Heart right ventricle (tissue), 16 donors: ENCODE measurements around the gene KSR2. TPM values are rescaled to one million over a fixed set of nuclear protein-coding genes. Genes with fewer than 3 reads are reported as not detected.

Experiments used
- ATAC-seq, 8 donors: fragments of 200-7000 bp; cut with Tn5 transposase; one replicate each; pipeline ENCODE4 v1.9.1; 2020; ENCODE audit warnings: mild to moderate bottlenecking in 8 of 8, moderate library complexity in 8 of 8, moderate number of reproducible peaks in 1 of 8
- DNase-seq, 2 donors: peaks; one replicate each; pipeline ENCODE4 v3.0.0-alpha.2; 2020
- H3K27ac ChIP-seq, 10 donors: fragments of 200-600 bp; sonication (generic) in 2 of 10; one replicate each; pipeline versions ENCODE4 v1.5.0 to v1.8.0; 2020 to 2022; ENCODE audit warnings: mild to moderate bottlenecking in 3 of 10
- H3K27me3 ChIP-seq, 7 donors: fragments of 200-600 bp; one replicate each; pipeline ENCODE4 v1.8.0; 2021 to 2022; ENCODE audit warnings: mild to moderate bottlenecking in 2 of 7
- H3K36me3 ChIP-seq, 9 donors: fragments of 200-600 bp; sonication (generic) in 1 of 9; one replicate each; pipeline versions ENCODE4 v1.5.0 to v1.8.0; 2020 to 2022; ENCODE audit warnings: mild to moderate bottlenecking in 2 of 9
- H3K4me1 ChIP-seq, 9 donors: fragments of 200-600 bp; sonication (generic) in 1 of 9; one replicate each; pipeline versions ENCODE4 v1.5.0 to v1.8.0; 2020 to 2022; ENCODE audit warnings: mild to moderate bottlenecking in 4 of 9
- H3K4me3 ChIP-seq, 10 donors: fragments of 200-600 bp; sonication (generic) in 2 of 10; one replicate each; pipeline versions ENCODE4 v1.5.0 to v1.8.0; 2020 to 2022; ENCODE audit warnings: mild to moderate bottlenecking in 7 of 10, moderate library complexity in 2 of 10
- H3K9me3 ChIP-seq, 11 donors: fragments of 200-600 bp in 10 of 11; sonication (generic) in 2 of 11; one replicate each; pipeline versions ENCODE4 v1.5.0 to v1.8.0; 2013 to 2022; ENCODE audit warnings: mild to moderate bottlenecking in 2 of 11, control low read depth in 1 of 11, moderate library complexity in 1 of 11
- CTCF ChIP-seq, 9 donors: fragments of 200-600 bp; sonication (generic) in 2 of 9; IDR thresholded peaks; one replicate each; pipeline versions ENCODE4 v1.5.0 to v1.8.0; 2021 to 2022; ENCODE audit warnings: antibody characterized with exemption in 9 of 9, mild to moderate bottlenecking in 5 of 9, moderate library complexity in 1 of 9
- WGBS, 2 donors: extraction: QIAGEN DNeasy Blood & Tissue Kit; methylation state at CpG; one replicate each; pipeline ENCODE4 v1.1.7; 2013; ENCODE audit warnings: inconsistent platforms in 1 of 2; 5-methylcytosine and 5-hydroxymethylcytosine counted together
- intact Hi-C, 10 donors: fragments of 100-400 bp; cut with DNase I; formaldehyde crosslinking; loops; one replicate each; pipeline versions ENCODE4 v1.11.1 to v1.14.2; 2022
- polyA plus RNA-seq, 2 donors: library from polyadenylated mRNA; stranded (reverse); fragments of 200-250 nt; gene quantifications; one replicate each; pipeline ENCODE4 v1.2.3, GENCODE V29; 2013
- total RNA-seq, 10 donors: library from RNA; stranded (reverse); fragmentation: NEBNext Ultra II Directional in 3 of 10; extraction: Animal tissue kit (Norgen Biotek cat#: 25700) in 3 of 10; gene quantifications; one replicate each; pipeline versions ENCODE4 v1.2.1 to v1.2.4, GENCODE V29; 2021 to 2023
- donor health status: Arrhythmogenic right ventricular cardiomyopathy.
- donor health status: ischemic (EF 13 %, LVEDD 7.1; RV severe dilation, severe dysfunction).
- donor health status: healthy with polysubstance abuse.
- donor health status: DM: no; HTN: yes; CAD: no.
- donor health status: DM: no; HTN: no; CAD: no.
- donor health status: ischemic (EF 25% LVEDD 6.9; RV normal size, moderate dysfunction).
- donor health status: ischemic (EF 25% LVEDD 5.7; RV mildly dilated, moderate dysfunction).
- donor health status: healthy.
- donor health status: DM: yes; HTN: yes; CAD: no.
- donor health status: Ischemic cardiomyopathy.
- donor health status: ischemic (EF 35%, LVEDD 5.7; RV mildly dilated, moderate dysfunction).
- donor health status: nonischemic (EF 11% LVEDD 7.7; RV severe dilation, severe dysfunction).
- donor health status: DM: yes; HTN: yes; CAD: no.
- donor health status: PGD.
- donor health status: ischemic (EF 29% LVEDD 5.4; RV normal size, mild dysfunction).
- donor health status: nonischemic (EF 23%, LVEDD 6.1; RV moderate dilation, normal function).

KSR2 gene
- total and polyA plus RNA-seq, 12 donors: 0.02 TPM; not detected in 9

GRCh38 chr12:117963836-117964235, 5.0 kb downstream of the KSR2 start:
- peaks cover 0 to 3% (median 0%) of the 10 kb centered on the region in 9 donors for H3K4me1 ChIP-seq
- H3K27me3 ChIP-seq: peaks cover 0 to 70% (median 42%) of the 10 kb centered on the region in 7 donors
- no peak for TF ChIP-seq CTCF (IDR thresholded peaks at IDR 0.05)
- WGBS, 2 donors: 83 to 88% methylated on average over 7 of the region's 7 CpGs
- no peak overlapping the region for H3K27ac ChIP-seq
- H3K4me3 ChIP-seq: no peak overlapping the region
- intact Hi-C loops: no loop called here
- no peaks in the 10 kb centered on the region for H3K36me3 ChIP-seq
- DNase-seq (no peak), ATAC-seq (no peak)
- peaks cover 0 to 2% (median 0%) of the 10 kb centered on the region in 11 donors for H3K9me3 ChIP-seq

- Histone ChIP-seq H3K4me3 (no peak overlapping the region), H3K4me1 (no peaks in the 10 kb centered on the region), H3K9me3 (peaks cover 0 to under 1% (median 0%) of the 10 kb centered on the region in 11 donors), H3K27me3 (peaks cover 0 to 17% (median 4%) of the 10 kb centered on the region in 7 donors), H3K36me3 (no peaks in the 10 kb centered on the region), H3K27ac (no peak overlapping the region)
- DNase-seq: no peak
- ATAC-seq: no peak
- no peak for TF ChIP-seq CTCF (IDR thresholded peaks at IDR 0.05)
- intact Hi-C loops: no loop called here
- WGBS, 2 donors: 73 to 75% methylated on average over 6 of the region's 6 CpGs
Measured at GRCh38 chr12:117936722-117937484, 31.9 kb downstream of the KSR2 start.

- ATAC-seq: no peak
- TF ChIP-seq CTCF (IDR thresholded peaks at IDR 0.05): no peak
- Histone ChIP-seq H3K27me3 (no peaks in the 10 kb centered on the region), H3K4me1 (no peaks in the 10 kb centered on the region), H3K36me3 (no peaks in the 10 kb centered on the region), H3K4me3 (no peak overlapping the region), H3K9me3 (peaks cover 0 to 7% (median 0%) of the 10 kb centered on the region in 11 donors), H3K27ac (no peak overlapping the region)
- WGBS, 2 donors: 91 to 92% methylated on average over 5 of the region's 5 CpGs
- intact Hi-C loops: no loop called here
- no peak for DNase-seq
Measured at GRCh38 chr12:117933545-117933944, 35.2 kb downstream of the KSR2 start.

- TF ChIP-seq CTCF (IDR thresholded peaks at IDR 0.05): no peak
- intact Hi-C loops: no loop called here
- ATAC-seq: peak in 1 of 8 donors; percentile 34
Measured at GRCh38 chr12:117926391-117926899, 42.3 kb downstream of the KSR2 start.

More at GRCh38 chr12:117926391-117926899, 42.3 kb downstream of the KSR2 start:
- Histone ChIP-seq H3K27ac (no peak overlapping the region), H3K36me3 (no peaks in the 10 kb centered on the region), H3K9me3 (peaks cover 0 to 3% (median 0%) of the 10 kb centered on the region in 11 donors), H3K27me3 (peaks cover 0 to 7% (median 0%) of the 10 kb centered on the region in 7 donors), H3K4me3 (no peak overlapping the region), H3K4me1 (no peaks in the 10 kb centered on the region)
- DNase-seq: peak in 1 of 2 donors; percentile 13
- WGBS, 2 donors: 41 to 51% methylated on average over 4 of the region's 4 CpGs
